ENCODE data around the gene ARSG. TPM values are rescaled to one million over a fixed set of nuclear protein-coding genes. Genes with fewer than 3 reads are reported as not detected.

ARSG gene
- total and polyA plus RNA-seq, 2 donors (not counting 1 experiment from before 2014, with no cell fraction given) = 5.5 to 18.4 TPM

DNA sequence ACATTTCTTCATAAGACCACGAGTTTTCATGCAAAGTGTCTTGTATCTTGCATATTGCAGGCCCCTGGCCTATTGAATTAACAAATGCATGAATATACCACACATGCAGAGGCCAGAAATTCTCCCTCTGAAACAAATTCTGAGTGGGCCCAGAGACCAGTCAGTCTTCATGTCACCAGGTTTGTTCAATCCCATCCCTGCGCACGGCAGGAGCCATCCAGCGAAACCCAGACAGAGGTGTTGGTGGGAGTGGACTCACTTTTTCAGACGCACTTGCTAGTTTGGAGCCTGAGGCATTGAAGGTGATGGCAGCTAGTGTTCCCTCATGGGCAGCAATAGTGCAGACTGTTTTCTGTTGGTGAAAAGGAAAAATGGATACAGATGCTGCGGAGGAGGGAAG, 144.1 kb downstream of the ARSG start:
- no peak overlapping the region for H3K9ac ChIP-seq (ENCODE audit: low read length)
- Mint-ChIP-seq H3K4me3 (no peak overlapping the region), H3K27ac (no peak overlapping the region), H3K9me3 (ENCODE audit: insufficient read depth) (no peaks in the 10 kb centered on the region), H3K27me3 (no peaks in the 10 kb centered on the region), H3K4me1 (peaks cover 42% of the 10 kb centered on the region)
- 98% methylated on average over 5 of the region's 6 CpGs for WGBS (ENCODE audit: insufficient coverage)
- DNase-seq (no peak), ATAC-seq (ENCODE audit: low read depth) (no peak)
- no peaks in the 10 kb centered on the region for H3K27me3 ChIP-seq (replicated peaks in 1 of 4; ENCODE audit: control extremely low read depth in 1 of 4, control insufficient read depth in 3 of 4, insufficient read depth in 4 of 4, low read length in 3 of 4)
- H3K36me3 ChIP-seq (replicated peaks in 1 of 2; ENCODE audit: control extremely low read depth in 1 of 2, control insufficient read depth in 1 of 2, extremely low read depth in 1 of 2, insufficient read depth in 2 of 2, low read length in 1 of 2) = peaks cover 0 to 3% of the 10 kb centered on the region in 2 experiments
- H3K79me2 ChIP-seq (ENCODE audit: control insufficient read depth, insufficient read depth, low read length) = no peaks in the 10 kb centered on the region
- H3K27ac ChIP-seq (ENCODE audit: low read length in 2 of 2) = no peak overlapping the region
- H3K4me2 ChIP-seq (replicated peaks; ENCODE audit: low read depth, low read length, poor library complexity, severe bottlenecking) = no peak overlapping the region
- TF ChIP-seq EZH2 (IDR thresholded peaks at IDR 0.05; ENCODE audit: borderline replicate concordance, insufficient read depth, low read depth, low read length, poor library complexity, severe bottlenecking) = no peak
- no peak for TF ChIP-seq CTCF (IDR thresholded peaks at IDR 0.05)
- POLR2A ChIA-PET = interaction anchor here (0.6 kb wide), 1 partner anchor 170 kb away, joined by 6 read pairs; no protein-coding TSS in a partner anchor
- no peak overlapping the region for H3K4me3 ChIP-seq (ENCODE audit: control extremely low read depth in 1 of 5, extremely low read depth in 1 of 5, insufficient read depth in 1 of 5, low read depth in 2 of 5, low read length in 4 of 5)
- H2AFZ ChIP-seq (ENCODE audit: insufficient read depth, low read depth, low read length, poor library complexity, severe bottlenecking) = no peak overlapping the region
- H3K9me3 ChIP-seq (ENCODE audit: control extremely low read depth in 1 of 3, control insufficient read depth in 2 of 3, insufficient read depth in 1 of 3, low read length in 2 of 3) = no peaks in the 10 kb centered on the region
- H3K4me1 ChIP-seq (ENCODE audit: control insufficient read depth in 2 of 2, insufficient read depth in 2 of 2, low read length in 2 of 2) = peaks cover 31 to 32% of the 10 kb centered on the region in 2 donors
- no peaks in the 10 kb centered on the region for H4K20me1 ChIP-seq (ENCODE audit: control insufficient read depth, insufficient read depth, low read length, poor library complexity, severe bottlenecking)
- CTCF ChIA-PET = interaction anchor here (1.1 to 7.6 kb wide), 21 partner anchors 10 to 475 kb away, joined by 3 to 66 read pairs (median 6); partner anchors contain the start of genes AMZ2 and WIPI1
- intact Hi-C loops (cut with micrococcal nuclease) = loop anchor here (10.0 kb wide), 1 partner anchor 141 kb away; the partner anchor contains the start of genes ARSG and SLC16A6

All from B cell (primary cell).